HG03439 (cell line): ENCODE results near the gene MAU2.

Source experiments
- ATAC-seq: cut with Tn5 transposase; IDR thresholded peaks from one replicate; pipeline ENCODE4 v1.9.1; 2021; ENCODE audit warnings: mild to moderate bottlenecking, moderate library complexity; ENCODE audit not compliant: unreplicated experiment

Gene MAU2

DNA sequence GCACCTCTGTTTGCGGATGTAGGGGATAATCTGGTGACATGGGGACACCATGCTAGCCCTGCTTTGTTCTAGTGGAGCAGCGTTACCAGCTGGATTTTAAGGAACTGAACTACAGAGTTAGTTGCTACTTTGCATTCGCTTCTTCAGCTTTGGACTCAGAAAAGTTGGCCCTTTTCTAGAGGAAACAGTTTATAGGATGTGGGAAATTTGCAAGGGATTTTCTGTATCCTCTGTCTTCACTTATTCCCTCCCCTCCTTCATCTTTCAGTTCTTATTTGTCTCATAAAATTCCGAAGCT lies 87.0 kb downstream of the MAU2 start:
- no peak for ATAC-seq
